Measurements from ENCODE around the gene SLC37A1. TPM values are rescaled to one million over a fixed set of nuclear protein-coding genes. Genes with fewer than 3 reads are reported as not detected.

The SLC37A1 gene
- total and polyA plus RNA-seq, 10 donors, result 6.9 to 31.4 (median 23.2) TPM

- peaks cover 0 to 37% (median 2%) of the 10 kb centered on the region in 6 donors for H3K36me3 ChIP-seq
Observed at GRCh38 chr21:42581993-42582786, 68.5 kb downstream of the SLC37A1 start.

GRCh38 chr21:42582787-42583476 is 69.3 kb downstream of the SLC37A1 start:
- Histone ChIP-seq H3K27me3 (replicated peaks in 1 of 7) (no peaks in the 10 kb centered on the region), H3K4me1 (peaks cover 0 to 5% (median 0%) of the 10 kb centered on the region in 6 donors), H3K4me3 (no peak overlapping the region), H3K27ac (peak overlapping the region in 1 of 8 donors; percentile 68), H3K9me3 (no peaks in the 10 kb centered on the region), H3K36me3 (peaks cover 0 to 31% (median 1%) of the 10 kb centered on the region in 6 donors)
- intact Hi-C loops (cut with DNase I; ENCODE audit: low total_unique reads), result no loop called here
- no peak for TF ChIP-seq POLR2AphosphoS5 (IDR thresholded peaks at IDR 0.05)
- no peak for TF ChIP-seq CTCF (IDR thresholded peaks at IDR 0.05 in 8 of 11, conservative IDR thresholded peaks at IDR 0.05 in 3 of 11)
- 90 to 92% (median 92%) methylated on average over 22 of the region's 22 CpGs for WGBS, 5 donors
- DNase-seq, result no peak

More at GRCh38 chr21:42581993-42582786, 68.5 kb downstream of the SLC37A1 start:
- WGBS, 5 donors, result 74 to 89% (median 84%) methylated on average over 16 to 17 of the region's 17 CpGs
- intact Hi-C loops (cut with DNase I; ENCODE audit: low total_unique reads), result no loop called here
- H3K27ac ChIP-seq, result peak overlapping the region in 4 of 8 donors; percentile 8 to 68 (median 40)
- H3K27me3 ChIP-seq (replicated peaks in 1 of 7), result no peaks in the 10 kb centered on the region
- peaks cover 0 to 2% (median under 1%) of the 10 kb centered on the region in 8 donors for H3K9me3 ChIP-seq
- peak; percentile 71 for DNase-seq
- H3K4me3 ChIP-seq, result no peak overlapping the region
- H3K4me1 ChIP-seq, result peaks cover 0 to 5% (median 0%) of the 10 kb centered on the region in 6 donors
- TF ChIP-seq POLR2AphosphoS5 (IDR thresholded peaks at IDR 0.05) (peak in 1 of 3 donors; percentile 22), CTCF (IDR thresholded peaks at IDR 0.05 in 8 of 11, conservative IDR thresholded peaks at IDR 0.05 in 3 of 11) (no peak)

- Histone ChIP-seq H3K4me1 (peaks cover 0 to 5% (median 0%) of the 10 kb centered on the region in 6 donors), H3K4me3 (no peak overlapping the region), H3K27me3 (replicated peaks in 1 of 7) (no peaks in the 10 kb centered on the region), H3K9me3 (no peaks in the 10 kb centered on the region), H3K27ac (no peak overlapping the region), H3K36me3 (peaks cover 0 to 23% (median 0%) of the 10 kb centered on the region in 6 donors)
- WGBS, 5 donors, result 81 to 85% (median 84%) methylated on average over 19 to 20 of the region's 20 CpGs
- no peak for TF ChIP-seq POLR2A (IDR thresholded peaks at IDR 0.05)
- no peak for TF ChIP-seq CTCF (IDR thresholded peaks at IDR 0.05 in 8 of 11, conservative IDR thresholded peaks at IDR 0.05 in 3 of 11)
- no peak for TF ChIP-seq POLR2AphosphoS5 (IDR thresholded peaks at IDR 0.05)
- intact Hi-C loops (cut with DNase I; ENCODE audit: low total_unique reads), result no loop called here
- DNase-seq, result peak; percentile 58
Observed at GRCh38 chr21:42583477-42584295, 70.0 kb downstream of the SLC37A1 start.

Data from spleen (tissue), 11 donors.